DMS 273 (cell line): ENCODE measurements around the gene DHCR24.
A peak's percentile ranks its signal among the peaks of the same experiment; 100 is the strongest.
"Not testable (repeated sequence)": the region's sequence is repeated elsewhere in the genome, so short reads cannot be mapped to it uniquely, and the experiment has no call there.

Experiments used
- DNase-seq: peaks from one replicate; lab custom pipeline; 2025; ENCODE audit not compliant: unreplicated experiment; lab: John Stamatoyannopoulos, UW

The DHCR24 gene, protein sequence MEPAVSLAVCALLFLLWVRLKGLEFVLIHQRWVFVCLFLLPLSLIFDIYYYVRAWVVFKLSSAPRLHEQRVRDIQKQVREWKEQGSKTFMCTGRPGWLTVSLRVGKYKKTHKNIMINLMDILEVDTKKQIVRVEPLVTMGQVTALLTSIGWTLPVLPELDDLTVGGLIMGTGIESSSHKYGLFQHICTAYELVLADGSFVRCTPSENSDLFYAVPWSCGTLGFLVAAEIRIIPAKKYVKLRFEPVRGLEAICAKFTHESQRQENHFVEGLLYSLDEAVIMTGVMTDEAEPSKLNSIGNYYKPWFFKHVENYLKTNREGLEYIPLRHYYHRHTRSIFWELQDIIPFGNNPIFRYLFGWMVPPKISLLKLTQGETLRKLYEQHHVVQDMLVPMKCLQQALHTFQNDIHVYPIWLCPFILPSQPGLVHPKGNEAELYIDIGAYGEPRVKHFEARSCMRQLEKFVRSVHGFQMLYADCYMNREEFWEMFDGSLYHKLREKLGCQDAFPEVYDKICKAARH

DNA sequence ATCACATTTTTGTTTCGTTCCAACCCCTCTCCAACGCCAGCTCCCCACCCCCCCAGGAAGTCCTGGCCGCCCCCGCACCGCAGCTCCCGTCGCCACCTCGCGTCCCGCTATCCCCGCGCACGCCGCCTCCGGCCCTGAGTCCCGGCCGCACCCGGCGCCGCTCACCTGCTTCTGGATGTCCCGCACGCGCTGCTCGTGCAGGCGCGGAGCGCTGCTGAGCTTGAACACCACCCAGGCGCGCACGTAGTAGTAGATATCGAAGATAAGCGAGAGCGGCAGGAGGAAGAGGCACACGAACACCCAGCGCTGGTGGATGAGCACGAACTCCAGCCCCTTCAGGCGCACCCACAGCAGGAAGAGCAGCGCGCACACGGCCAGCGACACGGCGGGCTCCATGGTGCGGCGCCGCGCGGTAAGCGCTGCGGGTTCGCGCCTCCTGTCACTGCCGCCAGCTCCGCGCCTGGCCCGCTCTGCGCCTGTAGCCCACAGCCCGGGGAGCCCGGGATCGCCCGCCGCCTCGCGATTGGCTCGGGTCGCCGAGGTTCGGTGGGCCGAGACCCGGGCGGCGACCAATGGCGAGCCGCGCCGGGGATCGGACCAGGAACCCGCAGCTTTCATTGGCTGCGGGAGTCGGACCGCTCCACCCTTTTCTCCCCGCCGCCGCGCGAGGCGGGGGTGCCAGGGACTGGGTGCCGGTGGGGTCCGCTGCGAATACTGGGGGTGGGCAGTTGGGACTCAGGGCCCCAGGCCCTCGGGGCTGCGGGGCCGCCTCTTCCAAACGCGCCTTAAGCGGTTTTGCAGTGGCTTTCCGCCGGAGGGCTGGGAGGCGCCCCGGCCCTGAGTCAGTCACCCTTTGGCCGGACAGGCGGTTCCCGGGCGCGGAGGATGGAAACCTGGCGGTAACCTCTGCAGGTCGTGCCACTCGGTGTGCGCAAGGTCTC, at the start of gene DHCR24:
TSS of gene DHCR24 (minus strand) at position 472 of the 941 bp plus-strand sequence. CDS start at position 396, 76 bp downstream.
- peak; percentile 96 for DNase-seq

DNA sequence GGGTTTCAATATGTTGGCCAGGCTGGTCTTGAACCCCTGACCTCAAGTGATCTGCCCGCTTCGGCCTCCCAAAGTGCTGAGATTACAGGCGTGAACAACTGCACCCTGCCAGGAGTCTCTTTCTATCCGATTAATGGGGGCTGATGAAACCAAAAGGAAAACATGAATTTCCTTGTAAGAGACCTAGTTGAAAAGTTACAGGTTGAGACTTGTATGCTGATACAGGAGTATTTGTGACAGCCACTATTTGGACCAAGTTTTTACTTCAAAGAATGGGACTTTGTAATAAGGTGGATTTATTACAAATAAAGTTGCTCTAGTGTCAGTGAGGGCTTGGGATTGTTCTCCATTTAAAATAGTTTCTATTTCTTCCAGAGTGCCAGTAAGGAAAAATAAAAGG, 49.8 kb upstream of the DHCR24 start:
- no peak for DNase-seq

DNA sequence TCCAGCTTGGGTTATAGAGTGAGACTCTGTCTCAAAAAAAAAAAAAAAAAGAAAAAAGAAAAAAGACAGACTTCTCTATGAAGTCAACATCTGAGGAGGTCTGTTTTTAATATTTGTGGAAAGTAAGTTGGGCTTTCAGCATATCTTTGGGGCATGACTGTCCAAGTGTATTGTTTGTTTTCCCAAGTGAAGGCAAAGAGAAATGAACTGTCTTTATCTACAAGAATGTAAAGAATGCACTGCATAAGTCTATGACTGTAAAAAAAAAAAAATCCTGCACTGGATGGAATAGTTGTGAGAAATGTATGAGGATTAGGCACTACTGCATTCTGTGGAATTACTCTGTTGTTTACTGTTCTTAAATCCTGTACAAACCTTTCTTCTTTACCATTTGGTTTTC, 47.9 kb upstream of the DHCR24 start:
- no peak for DNase-seq

DNA sequence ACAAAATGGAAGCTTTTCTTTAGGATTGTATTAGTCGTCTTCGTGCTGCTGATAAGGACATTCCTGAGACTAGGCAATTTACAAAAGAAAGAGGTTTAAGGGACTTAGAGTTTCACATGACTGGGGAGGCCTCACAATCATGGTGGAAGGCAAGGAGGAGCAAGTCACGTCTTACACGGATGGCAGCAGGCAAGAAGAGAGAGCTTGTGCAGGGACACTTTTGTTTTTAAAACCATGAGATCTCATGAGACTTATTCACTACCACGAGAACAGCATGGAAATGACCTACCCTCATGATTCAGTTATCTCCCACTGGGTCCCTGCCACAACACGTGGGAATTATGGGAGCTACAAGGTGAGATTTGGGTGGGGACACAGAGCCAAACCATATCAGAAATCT, 47.1 kb upstream of the DHCR24 start:
- not testable (repeated sequence) for DNase-seq

DNA sequence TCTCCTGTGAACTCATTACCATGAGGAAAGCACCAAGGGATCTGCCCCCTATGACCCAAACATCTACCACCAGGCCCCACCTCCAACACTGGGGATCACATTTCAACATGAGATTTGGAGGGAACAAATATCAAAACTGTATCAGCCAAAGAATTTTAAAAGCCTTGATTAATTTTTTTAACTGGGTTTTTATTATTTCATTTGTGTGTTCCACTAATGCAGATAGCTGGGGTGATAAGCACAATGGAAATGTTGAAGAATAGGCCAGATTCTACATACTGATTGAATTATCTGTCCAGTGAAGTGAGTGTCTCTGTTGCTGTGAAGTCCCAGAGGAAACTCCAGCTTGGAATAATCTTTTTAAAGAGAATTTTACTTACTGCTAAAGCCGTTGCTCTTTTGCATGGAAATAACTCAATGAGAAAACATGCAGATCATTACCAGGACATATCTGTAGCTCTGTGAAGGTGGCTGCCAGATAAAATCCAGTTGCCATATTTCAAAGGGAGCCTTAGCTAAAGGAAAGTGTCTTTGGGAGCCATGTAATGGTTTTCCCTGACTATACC, 44.4 kb upstream of the DHCR24 start:
- DNase-seq, result no peak

DNA sequence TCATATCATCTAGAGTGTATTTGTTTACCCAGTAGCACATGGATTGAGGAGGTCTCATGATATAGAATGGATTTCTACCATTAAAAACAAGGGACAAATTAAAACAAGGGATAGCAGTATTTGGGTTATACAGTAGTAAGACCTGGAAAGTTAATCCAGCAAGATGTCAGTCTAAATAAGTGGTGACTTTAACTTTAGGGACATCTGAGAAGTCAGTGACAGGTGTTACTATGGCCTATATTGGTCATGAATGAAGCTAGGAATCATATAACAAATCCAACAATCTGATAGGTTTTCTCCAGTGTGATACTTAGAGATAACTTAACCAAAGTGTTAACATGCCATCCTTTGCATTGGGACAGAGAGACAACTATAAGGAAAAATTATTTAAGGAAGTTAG, 42.7 kb upstream of the DHCR24 start:
- DNase-seq, result no peak

DNA sequence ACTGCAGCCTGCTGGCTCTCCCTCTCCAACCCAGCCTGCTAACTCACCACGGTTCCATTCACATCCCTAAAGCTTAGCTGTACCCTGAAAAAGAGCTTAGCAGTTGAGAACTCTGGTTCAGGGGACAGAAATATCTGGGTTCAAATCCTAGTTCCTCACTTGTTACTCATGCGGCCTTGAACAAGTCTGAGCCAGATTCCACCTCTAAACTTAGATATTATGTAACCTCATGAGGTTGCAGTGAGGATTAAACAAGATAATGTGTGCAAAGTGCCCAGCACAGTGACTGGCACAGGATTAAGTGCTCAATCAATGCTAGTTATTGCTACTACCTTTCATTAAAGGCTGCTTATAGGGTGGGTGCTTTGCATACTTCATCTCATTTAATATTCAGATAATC, 41.3 kb upstream of the DHCR24 start:
- DNase-seq, result no peak

DNA sequence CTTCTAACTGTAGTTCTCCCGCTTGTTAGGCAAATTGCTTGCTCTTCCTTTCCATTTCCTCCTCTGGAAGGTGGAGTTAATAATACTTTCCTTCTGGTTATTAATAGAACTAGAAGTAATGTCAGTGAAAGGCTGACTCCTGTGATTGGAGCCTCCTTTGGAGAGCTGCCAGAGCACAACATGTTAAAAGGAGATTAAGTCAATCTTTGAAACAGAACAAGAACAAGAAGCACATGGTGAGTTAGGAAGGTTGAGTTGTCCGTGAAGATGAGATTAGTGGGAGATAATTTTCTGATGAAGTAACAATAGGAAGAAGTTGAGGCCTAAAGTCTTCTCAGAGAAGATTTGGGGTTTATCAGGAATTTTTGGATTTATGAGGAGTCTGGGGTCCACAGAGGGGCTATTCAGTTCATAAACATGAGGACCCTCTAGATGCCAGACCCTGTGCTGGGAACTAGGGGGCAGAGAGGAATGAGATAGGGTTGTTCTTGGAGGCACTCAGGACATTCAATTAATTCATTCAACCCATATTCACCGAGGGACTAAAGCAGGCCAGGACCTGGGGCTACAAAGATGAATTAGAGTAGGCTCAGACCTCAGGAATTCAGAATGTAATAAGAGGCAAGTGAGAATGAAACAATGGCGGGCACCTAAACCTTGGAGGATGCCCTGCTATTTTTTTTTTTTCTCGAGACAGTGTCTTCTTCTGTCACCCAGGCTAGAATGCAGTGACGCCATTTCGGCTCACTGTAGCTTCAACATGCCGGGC, 40.7 kb upstream of the DHCR24 start:
- DNase-seq, result peak; percentile 47

DNA sequence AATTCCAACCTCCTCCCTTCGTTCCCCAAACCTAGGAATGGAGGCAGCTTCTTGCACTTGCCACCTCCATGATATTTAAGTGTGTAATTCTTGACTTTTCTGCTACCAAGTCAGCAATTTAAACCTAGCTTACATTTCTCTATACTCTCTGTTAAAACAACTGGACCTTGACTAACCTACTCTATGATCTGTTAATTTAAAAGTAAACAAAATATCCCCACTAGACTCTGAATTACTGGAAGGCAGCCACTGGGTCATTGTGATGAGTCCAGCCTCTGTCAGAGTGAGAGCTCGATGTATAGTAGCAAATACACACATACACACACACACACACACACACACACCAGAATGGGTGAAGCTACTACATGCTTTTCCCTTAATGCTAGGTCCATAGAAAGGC, 40.0 kb upstream of the DHCR24 start:
- DNase-seq, result no peak

DNA sequence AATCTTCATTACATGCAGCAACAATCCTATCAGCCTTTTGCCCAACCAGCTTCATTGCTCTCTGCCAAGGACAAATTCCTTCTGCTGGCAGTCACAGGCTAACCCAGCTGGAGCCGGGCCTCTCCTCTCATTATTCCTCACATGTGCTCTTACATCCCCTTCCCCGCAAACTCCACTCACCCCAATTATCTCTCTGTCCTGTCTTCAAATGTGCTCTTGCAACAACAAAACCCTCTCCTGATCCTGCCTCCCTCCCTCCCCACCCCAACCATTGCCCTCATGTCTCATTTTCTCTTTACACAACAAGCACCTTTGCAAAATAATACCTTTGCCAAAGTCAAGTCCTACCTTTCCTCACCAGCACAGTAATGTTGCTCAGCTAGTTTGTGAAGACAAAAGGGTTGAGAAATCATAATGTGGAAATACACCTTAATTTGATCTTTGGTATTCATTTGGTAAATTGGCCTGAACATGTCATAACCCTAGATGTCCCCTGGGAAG, 36.0 kb upstream of the DHCR24 start:
- DNase-seq, result no peak

DNA sequence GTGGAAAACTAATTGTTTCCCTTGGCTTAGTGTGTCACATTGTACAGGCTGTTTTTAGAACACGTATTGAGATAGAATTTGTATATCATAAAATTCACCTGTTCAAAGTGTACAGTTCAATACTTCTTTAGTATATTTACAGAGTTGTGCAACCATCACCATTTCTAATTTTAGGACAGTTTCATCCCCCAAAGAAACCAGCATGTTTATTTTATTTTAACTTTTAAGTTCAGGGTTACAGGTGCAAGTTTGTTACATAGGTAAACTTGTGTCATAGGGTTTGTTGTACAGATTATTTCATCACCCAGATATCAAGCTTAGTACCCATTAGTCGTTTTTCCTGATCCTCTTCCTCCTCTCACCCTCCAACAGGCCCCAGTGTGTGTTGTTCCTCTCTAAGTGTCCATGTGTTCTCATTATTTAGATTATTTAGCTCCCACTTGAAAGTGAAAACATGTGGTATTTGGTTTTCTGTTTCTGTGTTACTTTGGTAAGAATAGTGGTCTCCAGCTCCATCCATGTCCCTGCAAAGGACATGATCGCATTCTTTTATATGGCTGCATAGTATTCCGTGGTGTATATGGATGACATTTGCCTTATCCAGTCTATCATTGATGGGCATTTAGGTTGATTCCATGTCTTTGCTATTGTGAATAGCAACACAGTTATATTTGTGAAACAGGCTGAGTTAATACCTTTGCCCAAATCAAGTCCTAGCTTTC, 35.2 kb upstream of the DHCR24 start:
- no peak for DNase-seq

DNA sequence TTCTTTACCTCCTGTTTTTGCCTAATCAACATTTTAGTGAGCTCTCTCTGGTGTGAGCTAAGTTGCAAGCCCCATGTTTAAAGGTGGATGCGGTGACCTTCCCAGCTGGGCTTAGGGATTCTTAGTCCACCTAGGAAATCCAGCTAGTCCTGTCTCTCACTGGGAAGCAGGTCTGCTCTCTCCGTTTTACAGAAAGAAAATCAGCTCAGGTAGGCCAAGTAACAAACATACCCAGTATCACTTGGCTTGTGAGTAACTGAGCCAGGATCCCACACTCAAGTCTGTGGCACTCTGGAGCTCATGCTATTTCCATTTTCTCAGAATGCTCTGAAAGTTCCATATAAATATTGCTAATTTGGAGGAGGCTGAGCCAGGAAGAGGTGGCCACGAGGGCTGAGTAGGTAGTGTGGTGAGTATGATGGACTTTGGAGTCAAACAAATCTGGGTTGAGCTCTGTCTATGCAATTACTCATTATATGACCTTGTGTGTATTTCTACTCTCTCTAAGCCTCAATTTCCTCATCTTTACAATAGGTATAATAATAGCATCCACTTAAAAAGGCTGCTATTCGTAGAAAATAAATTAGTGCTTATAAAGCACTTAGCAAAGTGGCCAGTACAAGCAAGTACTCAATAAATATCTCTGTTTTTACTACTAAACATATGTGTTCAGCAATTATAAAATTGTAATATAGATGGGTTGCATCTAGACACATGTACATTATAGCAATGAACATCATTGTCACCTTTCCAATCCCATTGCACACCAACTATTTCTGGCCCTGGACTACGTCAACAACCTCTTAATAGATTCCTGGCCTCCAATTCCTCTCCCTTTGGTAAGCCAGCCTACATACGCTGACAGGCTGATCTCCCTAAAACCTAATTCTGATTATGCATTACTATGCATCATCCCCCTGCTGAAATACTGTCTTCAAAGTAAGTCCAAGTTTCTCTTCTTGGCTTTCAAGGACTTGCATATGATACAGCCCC, 32.7 kb upstream of the DHCR24 start:
- no peak for DNase-seq

DNA sequence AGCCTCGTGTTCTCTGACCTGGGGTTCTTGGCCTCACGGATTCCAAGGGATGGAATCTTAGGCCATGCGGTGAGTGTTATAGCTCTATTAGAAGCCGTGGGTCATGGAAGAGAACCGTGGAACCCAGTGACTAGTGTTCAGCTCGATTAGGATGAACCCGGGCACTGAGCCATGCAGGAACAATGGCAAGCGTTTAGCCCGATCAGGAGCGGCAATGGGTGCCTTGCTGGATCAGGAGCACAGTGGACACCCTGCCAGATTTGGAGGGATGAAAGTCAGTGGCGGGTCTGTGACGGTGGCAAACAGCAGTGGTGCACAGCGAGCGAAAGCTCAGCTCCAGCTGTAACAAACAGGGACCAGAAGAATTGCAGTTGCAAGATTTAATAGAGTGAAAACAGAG, 24.1 kb upstream of the DHCR24 start:
- not testable (repeated sequence) for DNase-seq

DNA sequence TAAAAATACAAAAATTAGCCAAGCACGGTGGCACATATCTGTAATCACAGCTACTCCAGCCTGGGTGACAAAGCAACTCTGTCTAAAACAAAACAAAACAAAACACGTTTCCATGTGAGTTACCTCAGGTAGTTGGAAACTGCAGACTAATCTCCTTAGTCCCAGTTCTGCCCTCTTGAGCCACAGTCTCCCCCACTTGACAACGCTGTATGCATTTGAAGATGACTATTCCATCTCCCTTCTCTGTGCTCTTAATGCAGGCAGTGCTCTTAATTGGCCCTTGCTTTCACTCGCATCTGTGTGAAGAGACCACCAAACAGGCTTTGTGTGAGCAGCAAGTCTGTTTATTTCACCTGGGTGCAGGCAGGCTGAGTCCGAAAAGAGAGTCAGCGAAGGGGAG, 19.6 kb upstream of the DHCR24 start:
- no peak for DNase-seq

DNA sequence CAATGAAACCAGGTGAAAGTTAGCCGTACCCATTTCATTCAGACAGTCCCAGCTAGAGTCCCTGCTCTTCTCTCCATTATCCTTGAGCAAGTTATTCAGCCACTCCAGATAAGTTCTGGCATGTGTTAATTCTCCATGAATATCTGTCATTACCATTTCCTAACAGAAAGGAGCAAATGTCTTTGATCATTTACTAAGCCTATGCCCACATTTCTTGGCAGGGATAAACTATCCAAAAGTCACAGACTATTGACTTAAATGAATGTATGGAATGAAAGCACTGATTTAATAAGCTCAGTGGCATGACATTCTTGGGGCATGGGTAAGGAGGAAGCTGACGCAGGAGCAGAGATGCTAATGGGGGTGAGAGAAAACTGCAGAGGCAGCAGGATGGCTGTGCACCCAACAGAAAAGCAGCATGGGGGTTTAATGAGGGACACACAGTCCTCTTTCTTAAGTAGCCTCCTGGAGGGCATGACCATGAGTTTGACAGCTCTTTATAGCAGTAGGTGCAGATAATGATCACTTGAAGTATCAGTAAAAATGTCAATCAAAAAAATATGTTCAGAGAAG, 17.6 kb upstream of the DHCR24 start:
- no peak for DNase-seq

DNA sequence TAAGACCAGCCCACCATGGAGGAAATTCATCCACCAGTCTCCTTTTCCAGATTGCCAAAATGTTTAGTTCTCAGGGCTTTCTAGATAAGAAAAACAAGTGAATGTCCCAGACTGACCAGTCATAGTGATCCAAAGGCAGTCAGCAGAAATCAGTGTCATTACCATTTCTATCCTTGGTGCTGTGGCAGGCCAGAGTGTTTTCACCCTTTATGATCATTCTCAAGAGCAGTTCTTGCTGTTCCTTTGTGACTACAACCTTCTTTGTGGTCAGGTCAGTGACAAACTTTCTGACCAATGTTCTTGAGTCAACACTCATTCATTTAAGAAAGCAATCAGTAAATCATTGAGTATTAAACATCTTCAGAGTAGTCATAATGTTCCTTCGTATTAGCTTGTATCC, 7.3 kb upstream of the DHCR24 start:
- no peak for DNase-seq

DNA sequence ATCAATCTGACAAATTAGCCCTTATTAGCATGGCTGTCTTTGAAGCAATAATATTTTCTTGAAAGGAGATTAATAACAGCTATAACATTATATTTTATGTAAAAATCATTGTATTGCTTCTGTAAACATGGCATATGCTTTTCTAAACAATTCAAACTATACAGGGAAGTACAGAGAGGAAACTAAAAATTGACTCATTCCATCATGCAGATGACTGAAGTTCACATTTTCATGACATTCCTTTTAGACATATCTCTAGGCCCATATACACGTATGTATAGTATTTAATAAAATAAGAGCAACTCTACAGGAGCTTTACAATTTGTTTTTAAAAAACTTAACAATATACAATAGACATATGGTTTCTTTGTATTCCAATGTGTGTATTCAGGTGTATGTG, 5.6 kb upstream of the DHCR24 start:
- DNase-seq, result no peak

DNA sequence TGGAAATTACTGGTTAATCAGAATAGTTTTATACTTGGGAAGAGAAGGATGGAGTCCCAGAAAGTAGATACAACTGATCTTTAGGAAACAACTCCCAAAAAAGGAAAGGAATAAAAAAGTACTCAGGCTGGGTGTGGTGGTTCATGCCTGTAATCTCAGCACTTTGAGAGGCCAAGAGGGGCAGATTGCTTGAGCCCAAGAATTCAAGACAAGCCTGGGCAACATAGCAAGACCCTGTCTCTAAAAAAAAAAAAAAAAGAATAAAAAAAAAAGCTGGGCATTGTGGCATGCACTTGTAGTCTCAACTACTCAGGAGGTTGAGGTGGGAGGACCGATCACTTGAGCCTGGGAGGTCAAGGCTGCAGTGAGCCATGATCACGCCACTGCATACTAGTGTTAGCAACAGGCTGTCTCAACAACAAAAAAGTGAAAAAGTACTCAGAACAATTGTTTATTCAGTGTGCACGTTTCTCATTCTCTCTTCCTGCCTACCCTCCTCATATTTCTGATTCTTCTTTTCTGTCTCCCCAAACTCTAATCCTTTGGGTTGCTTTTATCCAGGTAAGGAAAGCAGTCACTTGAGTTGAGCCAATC, 2.2 kb upstream of the DHCR24 start:
- DNase-seq, result no peak
